H9 (cell line): ENCODE results near the gene AIFM1. TPM values are rescaled to one million over a fixed set of nuclear protein-coding genes. Genes with fewer than 3 reads are reported as not detected.
A peak's percentile ranks its signal among the peaks of the same experiment; 100 is the strongest.

Experiments used
- DNase-seq: peaks from one replicate; pipeline ENCODE4 v3.0.0-alpha.2; 2017
- H2AFZ ChIP-seq: one replicate; pipeline ENCODE4 v1.6.1; 2013; ENCODE audit warnings: mild to moderate bottlenecking, low read length, control low read depth, moderate library complexity
- H2AK5ac ChIP-seq: 2 replicates; pipeline ENCODE4 v1.6.1; 2013; ENCODE audit warnings: low read length, control low read depth, mixed read lengths; ENCODE audit not compliant: insufficient read length
- H2BK120ac ChIP-seq: one replicate; pipeline ENCODE4 v1.6.1; 2013; ENCODE audit warnings: low read depth, mild to moderate bottlenecking, low read length, control low read depth, inconsistent platforms; ENCODE audit not compliant: poor library complexity, severe bottlenecking
- H2BK12ac ChIP-seq: 2 replicates; pipeline ENCODE4 v1.6.1; 2013; ENCODE audit warnings: low read length, control low read depth, mixed read lengths, low read depth; ENCODE audit not compliant: insufficient read length
- H2BK15ac ChIP-seq: 2 replicates; pipeline ENCODE4 v1.6.1; 2013; ENCODE audit warnings: low read depth, low read length, control low read depth
- H2BK20ac ChIP-seq: one replicate; pipeline ENCODE4 v1.6.1; 2013; ENCODE audit warnings: low read depth, mild to moderate bottlenecking, low read length, control low read depth, inconsistent platforms; ENCODE audit not compliant: poor library complexity, severe bottlenecking
- H2BK5ac ChIP-seq: 2 replicates; pipeline ENCODE4 v1.6.1; 2013; ENCODE audit warnings: low read length, control low read depth, mixed read lengths; ENCODE audit not compliant: insufficient read length
- H3K14ac ChIP-seq: 2 replicates; pipeline ENCODE4 v1.6.1; 2013; ENCODE audit warnings: low read length, control low read depth; ENCODE audit not compliant: insufficient read depth
- H3K18ac ChIP-seq: 2 replicates; pipeline ENCODE4 v1.6.1; 2013; ENCODE audit warnings: low read depth, mild to moderate bottlenecking, mixed read lengths, low read length, control low read depth; ENCODE audit not compliant: insufficient read length
- H3K23ac ChIP-seq: 2 replicates; pipeline ENCODE4 v1.6.1; 2013; ENCODE audit warnings: low read length, control low read depth, mixed read lengths, low read depth; ENCODE audit not compliant: insufficient read length
- H3K23me2 ChIP-seq: 2 replicates; pipeline ENCODE4 v1.6.1; 2013; ENCODE audit warnings: low read depth, mild to moderate bottlenecking, mixed read lengths, low read length, control low read depth; ENCODE audit not compliant: insufficient read length, poor library complexity, severe bottlenecking
- H3K27ac ChIP-seq: 2 replicates; pipeline ENCODE4 v1.5.1; 2013; ENCODE audit warnings: low read length, control low read depth, mixed read lengths, low read depth; ENCODE audit not compliant: insufficient read length
- H3K27me3 ChIP-seq: 2 replicates; pipeline ENCODE4 v1.6.1; 2013; ENCODE audit warnings: low read length, control low read depth, inconsistent platforms; ENCODE audit not compliant: insufficient read depth
- H3K4ac ChIP-seq: 2 replicates; pipeline ENCODE4 v1.6.1; 2013; ENCODE audit warnings: low read depth, mild to moderate bottlenecking, control low read depth, inconsistent platforms, low read length, moderate library complexity
- H3K4me1 ChIP-seq: 2 replicates; pipeline ENCODE4 v1.6.1; 2013; ENCODE audit warnings: low read length, control low read depth, inconsistent platforms; ENCODE audit not compliant: insufficient read depth
- H3K4me2 ChIP-seq: 2 replicates; pipeline ENCODE4 v1.6.1; 2013; ENCODE audit warnings: low read length, control low read depth, mixed read lengths; ENCODE audit not compliant: insufficient read length, insufficient read depth
- H3K56ac ChIP-seq: 2 replicates; pipeline ENCODE4 v1.6.1; 2013; ENCODE audit warnings: low read depth, mild to moderate bottlenecking, mixed read lengths, low read length, control low read depth; ENCODE audit not compliant: insufficient read length
- H3K79me1 ChIP-seq: 2 replicates; pipeline ENCODE4 v1.6.1; 2013; ENCODE audit warnings: low read depth, mild to moderate bottlenecking, moderate library complexity, low read length, control low read depth, inconsistent platforms; ENCODE audit not compliant: insufficient read depth, poor library complexity, severe bottlenecking
- H3K79me2 ChIP-seq: 2 replicates; pipeline ENCODE4 v1.6.1; 2013; ENCODE audit warnings: low read length, control low read depth, inconsistent platforms; ENCODE audit not compliant: insufficient read depth
- H3K9ac ChIP-seq: 2 replicates; pipeline ENCODE4 v1.6.1; 2013; ENCODE audit warnings: low read length, control low read depth, mixed read lengths; ENCODE audit not compliant: insufficient read length; ENCODE audit errors: extremely low read depth
- H3K9me3 ChIP-seq: one replicate; pipeline ENCODE4 v1.6.1; 2013; ENCODE audit warnings: low read depth, low read length, inconsistent platforms; ENCODE audit not compliant: control insufficient read depth
- H3T11ph ChIP-seq: one replicate; pipeline ENCODE4 v1.6.1; 2013; ENCODE audit warnings: mild to moderate bottlenecking, low read length, control low read depth, inconsistent platforms
- H4K20me1 ChIP-seq: one replicate; pipeline ENCODE4 v1.6.1; 2013; ENCODE audit not compliant: control insufficient read depth, insufficient read length, insufficient read depth
- H4K5ac ChIP-seq: 2 replicates; pipeline ENCODE4 v1.6.1; 2013; ENCODE audit warnings: low read depth, mild to moderate bottlenecking, mixed read lengths, low read length, control low read depth; ENCODE audit not compliant: insufficient read length
- H4K8ac ChIP-seq: replicated peaks from 2 replicates; pipeline ENCODE4 v1.6.1; 2013; ENCODE audit warnings: low read length, control low read depth, mixed read lengths, low read depth; ENCODE audit not compliant: insufficient read length
- H4K91ac ChIP-seq: 2 replicates; pipeline ENCODE4 v1.6.1; 2013; ENCODE audit warnings: low read depth, mild to moderate bottlenecking, moderate library complexity, mixed read lengths, low read length, control low read depth; ENCODE audit not compliant: insufficient read length
- H3K27ac Mint-ChIP-seq, 3 experiments: 2 replicates in 2 of 3; 3 replicates in 1 of 3; pipeline ENCODE4 v1.8.0; 2020 to 2021; ENCODE audit warnings: mixed read lengths in 3 of 3, mild to moderate bottlenecking in 1 of 3, moderate library complexity in 1 of 3
- H3K27me3 Mint-ChIP-seq: 2 replicates; pipeline ENCODE4 v1.8.0; 2021; ENCODE audit warnings: low read depth, mild to moderate bottlenecking, moderate library complexity, mixed read lengths
- H3K36me3 Mint-ChIP-seq, 3 experiments: 2 replicates in 2 of 3; 3 replicates in 1 of 3; pipeline ENCODE4 v1.8.0; 2020 to 2021; ENCODE audit warnings: low read depth in 3 of 3, mixed read lengths in 3 of 3; ENCODE audit not compliant: insufficient read depth in 1 of 3
- H3K4me1 Mint-ChIP-seq, 2 experiments: 2 replicates each; pipeline ENCODE4 v1.8.0; 2020; ENCODE audit warnings: mixed read lengths in 2 of 2
- H3K4me3 Mint-ChIP-seq, 2 experiments: 2 replicates in 1 of 2; 3 replicates in 1 of 2; pipeline ENCODE4 v1.8.0; 2020 to 2021; ENCODE audit warnings: mild to moderate bottlenecking in 2 of 2, mixed read lengths in 2 of 2, moderate library complexity in 1 of 2
- H3K9me3 Mint-ChIP-seq, 2 experiments: 2 replicates in 1 of 2; 3 replicates in 1 of 2; pipeline ENCODE4 v1.8.0; 2020; ENCODE audit warnings: mild to moderate bottlenecking in 2 of 2, mixed read lengths in 2 of 2, moderate library complexity in 1 of 2
- CTCF ChIP-seq: fragments of 200-600 bp; sonication (generic); conservative IDR thresholded peaks from 3 replicates; pipeline ENCODE4 v1.8.0; 2021; ENCODE audit warnings: antibody characterized with exemption, mild to moderate bottlenecking
- WGBS: extraction: QIAGEN DNeasy Blood & Tissue Kit; methylation state at CpG from one replicate; pipeline ENCODE4 v1.1.7; 2013; ENCODE audit warnings: missing lambda C conversion rate, low lambda C conversion rate, mixed read lengths; ENCODE audit not compliant: insufficient read length; ENCODE audit errors: extremely low coverage; 5-methylcytosine and 5-hydroxymethylcytosine counted together
- total RNA-seq: library from RNA; stranded (reverse); gene quantifications from 2 replicates; pipeline ENCODE4 v1.2.1, GENCODE V29; 2021

Gene AIFM1
- total RNA-seq, 1 experiment from 2014 or later = 43.7 TPM

GRCh38 chrX:130118441-130119311, 47.0 kb downstream of the AIFM1 start:
- no peak overlapping the region for H3K14ac ChIP-seq
- no peak overlapping the region for H3K4me2 ChIP-seq
- no peak overlapping the region for H4K8ac ChIP-seq
- H2AFZ ChIP-seq = no peak overlapping the region
- H3K27me3 Mint-ChIP-seq = peaks cover 66% of the 10 kb centered on the region
- H3K56ac ChIP-seq = no peak overlapping the region
- no peaks in the 10 kb centered on the region for H3K79me2 ChIP-seq
- peaks cover 8% of the 10 kb centered on the region for H3K9me3 ChIP-seq
- H2BK20ac ChIP-seq = no peak overlapping the region
- no peaks in the 10 kb centered on the region; the same call in 1 of the 2 replicates for H3K4me1 ChIP-seq
- H3T11ph ChIP-seq = no peak overlapping the region
- no peak overlapping the region for H2BK120ac ChIP-seq
- H3K27me3 ChIP-seq = no peaks in the 10 kb centered on the region
- H3K4ac ChIP-seq = no peak overlapping the region
- H3K18ac ChIP-seq = no peak overlapping the region
- H3K9me3 Mint-ChIP-seq = peaks cover 0 to 80% of the 10 kb centered on the region in 2 experiments; a peak in 3 of 5 replicates
- H3K27ac Mint-ChIP-seq = peak overlapping the region in 1 of 3 experiments; percentile 7; a peak in 2 of 7 replicates
- no peak overlapping the region for H2BK5ac ChIP-seq
- no peak overlapping the region for H2AK5ac ChIP-seq
- TF ChIP-seq CTCF = no peak
- H3K36me3 Mint-ChIP-seq = no peaks in the 10 kb centered on the region; a peak in 1 of 7 replicates
- no peaks in the 10 kb centered on the region for H4K20me1 ChIP-seq
- H3K79me1 ChIP-seq = no peaks in the 10 kb centered on the region
- H3K23me2 ChIP-seq = peaks cover 3% of the 10 kb centered on the region
- H3K23ac ChIP-seq = no peak overlapping the region
- H3K27ac ChIP-seq = no peak overlapping the region
- H3K4me3 Mint-ChIP-seq = no peak overlapping the region
- no peak overlapping the region for H2BK12ac ChIP-seq
- H2BK15ac ChIP-seq = no peak overlapping the region
- no CpG with 5 or more reads among the region's 21 CpGs for WGBS
- no peak overlapping the region for H4K91ac ChIP-seq
- H4K5ac ChIP-seq = no peak overlapping the region
- no peak overlapping the region for H3K9ac ChIP-seq
- no peak for DNase-seq
- peaks cover 4 to 20% of the 10 kb centered on the region in 2 experiments; a peak in 3 of 4 replicates for H3K4me1 Mint-ChIP-seq
